IMR-90 (cell line): ENCODE results near the gene ZNF581. TPM values are rescaled to one million over a fixed set of nuclear protein-coding genes. Genes with fewer than 3 reads are reported as not detected.
A peak's percentile ranks its signal among the peaks of the same experiment; 100 is the strongest.

Experiments
- ATAC-seq: fragments of 200-7000 bp; cut with Tn5 transposase; 2 replicates; pipeline ENCODE4 v1.9.1; 2020; ENCODE audit warnings: low read depth, mild to moderate bottlenecking, moderate library complexity
- BruUV-seq: library from RNA; stranded (reverse); fragments of 400-500 nt; replicated peaks from 2 replicates; lab custom pipeline; 2021; lab: Mats Ljungman, UMichigan
- CTCF ChIA-PET: fragments of 300-600 bp; formaldehyde crosslinking; extraction: SDS; loops from one replicate; lab custom pipeline; 2021; ENCODE audit warnings: antibody characterized with exemption; lab: Yijun Ruan, JAX
- POLR2A ChIA-PET: fragments of 300-600 bp; sonication (Branson Sonifier 250); formaldehyde crosslinking; loops from one replicate; lab custom pipeline; 2022; ENCODE audit warnings: antibody characterized with exemption; ENCODE audit not compliant: unreplicated experiment; lab: Charles Lee
- DNase-seq: peaks from one replicate; pipeline ENCODE4 v3.0.0; 2013
- H2AFZ ChIP-seq: replicated peaks from 2 replicates; pipeline ENCODE3; 2013; ENCODE audit warnings: low read length, mild to moderate bottlenecking; ENCODE audit not compliant: poor library complexity
- H2AK5ac ChIP-seq: 2 replicates; pipeline ENCODE4 v1.6.1; 2013; ENCODE audit warnings: low read depth, low read length, inconsistent platforms
- H2AK9ac ChIP-seq: replicated peaks from 2 replicates; pipeline ENCODE3; 2013; ENCODE audit warnings: mild to moderate bottlenecking, low read depth, low read length, moderate library complexity; ENCODE audit not compliant: poor library complexity
- H2BK120ac ChIP-seq: 2 replicates; pipeline ENCODE4 v1.6.1; 2013; ENCODE audit warnings: low read depth, low read length, inconsistent platforms
- H2BK15ac ChIP-seq: 3 replicates; pipeline ENCODE4 v1.6.1; 2013; ENCODE audit warnings: low read depth, low read length, inconsistent platforms
- H2BK20ac ChIP-seq: 2 replicates; pipeline ENCODE4 v1.6.1; 2013; ENCODE audit warnings: low read depth, mild to moderate bottlenecking, inconsistent platforms, low read length, moderate library complexity
- H2BK5ac ChIP-seq: 2 replicates; pipeline ENCODE4 v1.6.1; 2013; ENCODE audit warnings: mild to moderate bottlenecking, low read depth, low read length, inconsistent platforms; ENCODE audit not compliant: poor library complexity, severe bottlenecking
- H3K14ac ChIP-seq: replicated peaks from 2 replicates; pipeline ENCODE4 v1.6.1; 2013; ENCODE audit warnings: low read depth, low read length, inconsistent platforms
- H3K18ac ChIP-seq: 2 replicates; pipeline ENCODE4 v1.6.1; 2013; ENCODE audit warnings: low read depth, low read length, control low read depth
- H3K23ac ChIP-seq: 2 replicates; pipeline ENCODE4 v1.6.1; 2013; ENCODE audit warnings: low read depth, low read length, inconsistent platforms
- H3K27ac ChIP-seq: 2 replicates; pipeline ENCODE4 v1.5.1; 2013; ENCODE audit warnings: mild to moderate bottlenecking, control low read depth, low read length; ENCODE audit not compliant: insufficient read depth
- H3K27me3 ChIP-seq: 2 replicates; pipeline ENCODE4 v1.6.1; 2013; ENCODE audit warnings: low read length; ENCODE audit not compliant: control insufficient read depth, insufficient read depth
- H3K36me3 ChIP-seq: 2 replicates; pipeline ENCODE4 v1.6.1; 2013; ENCODE audit warnings: low read length, mixed read lengths; ENCODE audit not compliant: control insufficient read depth, insufficient read depth
- H3K4ac ChIP-seq: 2 replicates; pipeline ENCODE4 v1.6.1; 2013; ENCODE audit warnings: low read depth, low read length, inconsistent platforms
- H3K4me1 ChIP-seq: 2 replicates; pipeline ENCODE4 v1.6.1; 2013; ENCODE audit warnings: low read length, mixed read lengths; ENCODE audit not compliant: control insufficient read depth, insufficient read depth
- H3K4me2 ChIP-seq: 2 replicates; pipeline ENCODE4 v1.6.1; 2013; ENCODE audit warnings: low read depth, mild to moderate bottlenecking, control low read depth, low read length, moderate library complexity
- H3K4me3 ChIP-seq: 2 replicates; pipeline ENCODE4 v1.5.1; 2013; ENCODE audit warnings: low read depth, mild to moderate bottlenecking, control low read depth, low read length, moderate library complexity; ENCODE audit not compliant: insufficient read depth
- H3K56ac ChIP-seq: 2 replicates; pipeline ENCODE4 v1.6.1; 2013; ENCODE audit warnings: low read length, inconsistent platforms; ENCODE audit not compliant: insufficient read depth; ENCODE audit errors: extremely low read depth
- H3K79me1 ChIP-seq, 2 experiments: 2 replicates each; pipeline ENCODE4 v1.6.1; 2013; ENCODE audit warnings: low read length in 2 of 2, inconsistent platforms in 1 of 2, low read depth in 1 of 2
- H3K9ac ChIP-seq: 2 replicates; pipeline ENCODE4 v1.6.1; 2013; ENCODE audit warnings: low read depth, low read length, control low read depth
- H3K9me1 ChIP-seq: 2 replicates; pipeline ENCODE4 v1.6.1; 2013; ENCODE audit warnings: low read length, inconsistent platforms; ENCODE audit not compliant: insufficient read depth
- H3K9me3 ChIP-seq: 2 replicates; pipeline ENCODE4 v1.6.1; 2013; ENCODE audit warnings: low read length; ENCODE audit not compliant: control insufficient read depth, insufficient read depth
- H4K20me1 ChIP-seq: 2 replicates; pipeline ENCODE4 v1.6.1; 2013; ENCODE audit warnings: low read length, inconsistent platforms; ENCODE audit not compliant: insufficient read depth
- H4K5ac ChIP-seq: 2 replicates; pipeline ENCODE4 v1.6.1; 2013; ENCODE audit warnings: mild to moderate bottlenecking, low read depth, low read length, control low read depth
- H4K8ac ChIP-seq, 2 experiments: 2 replicates each; pipeline ENCODE4 v1.6.1; 2013; ENCODE audit warnings: low read depth in 2 of 2, low read length in 2 of 2, control low read depth in 1 of 2, inconsistent platforms in 1 of 2
- H4K91ac ChIP-seq: 2 replicates; pipeline ENCODE4 v1.6.1; 2013; ENCODE audit warnings: low read depth, low read length, inconsistent platforms; ENCODE audit not compliant: insufficient read depth
- CEBPB ChIP-seq: IDR thresholded peaks from 2 replicates; pipeline ENCODE4 v1.6.1; 2012; ENCODE audit warnings: low read depth, low read length, improper control_type of control experiment
- MAFK ChIP-seq: IDR thresholded peaks from 2 replicates; pipeline ENCODE4 v1.6.1; 2012; ENCODE audit warnings: low read depth, low read length, improper control_type of control experiment
- MAZ ChIP-seq: IDR thresholded peaks from 2 replicates; pipeline ENCODE4 v1.6.1; 2012; ENCODE audit warnings: low read depth, mild to moderate bottlenecking, low read length, improper control_type of control experiment, moderate library complexity, borderline replicate concordance
- MXI1 ChIP-seq: IDR thresholded peaks from 2 replicates; pipeline ENCODE4 v1.6.1; 2012; ENCODE audit warnings: low read depth, mild to moderate bottlenecking, low read length, moderate library complexity, borderline replicate concordance
- NFE2L2 ChIP-seq: fragments of 150-350 bp; IDR thresholded peaks from 2 replicates; pipeline ENCODE4 v1.6.1; 2016; ENCODE audit warnings: low read depth, mild to moderate bottlenecking, low read length
- POLR2A ChIP-seq: IDR thresholded peaks from 2 replicates; pipeline ENCODE4 v1.6.1; 2012; ENCODE audit warnings: mild to moderate bottlenecking, low read depth, low read length
- RCOR1 ChIP-seq: IDR thresholded peaks from 2 replicates; pipeline ENCODE4 v1.6.1; 2012; ENCODE audit warnings: mild to moderate bottlenecking, low read length, improper control_type of control experiment; ENCODE audit not compliant: insufficient replicate concordance
- USF2 ChIP-seq: fragments of 150-350 bp; IDR thresholded peaks from 2 replicates; pipeline ENCODE4 v1.6.1; 2017; ENCODE audit warnings: mild to moderate bottlenecking, antibody characterized with exemption, low read length, low read depth
- WGBS, 2 experiments: methylation state at CpG; one replicate each; pipeline versions ENCODE4 v1.1.5 to v1.1.7; 2013; ENCODE audit warnings: missing lambda C conversion rate in 2 of 2; ENCODE audit not compliant: insufficient read length in 1 of 2; ENCODE audit errors: extremely low coverage in 2 of 2; 5-methylcytosine and 5-hydroxymethylcytosine counted together
- dilution Hi-C: fragments of 300-500 bp; cut with HindIII; formaldehyde crosslinking; loops from one replicate; pipeline ENCODE4 v1.14.3; 2018; ENCODE audit warnings: low sequenced_read_pairs; ENCODE audit not compliant: unreplicated experiment
- in situ Hi-C: fragments of 300-500 bp; cut with MboI; formaldehyde crosslinking; loops from 3 replicates; pipeline ENCODE4 v1.14.3; 2019; ENCODE audit warnings: low sequenced_read_pairs, inconsistent platforms, mixed read lengths
- intact Hi-C: fragments of 100-400 bp; cut with micrococcal nuclease; formaldehyde crosslinking; loops from 2 replicates; pipeline ENCODE4 v1.10.0; 2022
- polyA plus RNA-seq, 3 experiments: library from polyadenylated mRNA; depleted of rRNA; stranded (reverse); fragments of >200 nt; gene quantifications; 2 replicates each; pipeline ENCODE4 v1.2.3, GENCODE V29; 2012; ENCODE audit warnings: low replicate concordance in 1 of 3
- total RNA-seq: library from RNA; depleted of rRNA; stranded (reverse); fragments of >200 nt; gene quantifications from 2 replicates; pipeline ENCODE4 v1.2.3, GENCODE V29; 2012
- TF ChIP-seq, protein P1 (sequence below): fragments of 150-350 bp; IDR thresholded peaks from 2 replicates; pipeline ENCODE4 v1.6.1; 2016; ENCODE audit warnings: low read depth, mild to moderate bottlenecking, low read length, moderate library complexity, borderline replicate concordance
- TF ChIP-seq, protein P2 (sequence below): conservative IDR thresholded peaks from 2 replicates; pipeline ENCODE4 v1.5.1; 2012; ENCODE audit warnings: mild to moderate bottlenecking, low read depth, low read length, improper control_type of control experiment

The ZNF581 gene
- total and polyA plus RNA-seq, 2 of the 4 experiments (the other 2 are of a cell fraction): 9.7 to 21.9 TPM

DNA sequence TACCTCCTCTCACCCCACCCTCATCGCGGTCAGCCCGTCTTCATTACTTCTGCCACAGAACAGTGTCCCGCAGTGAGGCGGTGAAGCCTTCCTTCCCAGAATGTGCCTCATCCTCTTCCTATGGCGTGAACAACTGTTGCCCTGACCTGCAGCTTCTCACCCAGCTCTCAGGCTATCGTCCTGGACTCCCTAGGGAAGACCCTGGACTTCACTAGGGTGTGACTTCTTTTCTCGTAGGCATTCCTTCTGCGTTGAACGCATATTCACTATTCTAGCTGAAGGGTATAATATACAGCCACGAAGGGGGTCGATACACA is 37.0 kb upstream of the ZNF581 start (continued):
- TF ChIP-seq NFE2L2: no peak
- TF ChIP-seq, protein P1, sequence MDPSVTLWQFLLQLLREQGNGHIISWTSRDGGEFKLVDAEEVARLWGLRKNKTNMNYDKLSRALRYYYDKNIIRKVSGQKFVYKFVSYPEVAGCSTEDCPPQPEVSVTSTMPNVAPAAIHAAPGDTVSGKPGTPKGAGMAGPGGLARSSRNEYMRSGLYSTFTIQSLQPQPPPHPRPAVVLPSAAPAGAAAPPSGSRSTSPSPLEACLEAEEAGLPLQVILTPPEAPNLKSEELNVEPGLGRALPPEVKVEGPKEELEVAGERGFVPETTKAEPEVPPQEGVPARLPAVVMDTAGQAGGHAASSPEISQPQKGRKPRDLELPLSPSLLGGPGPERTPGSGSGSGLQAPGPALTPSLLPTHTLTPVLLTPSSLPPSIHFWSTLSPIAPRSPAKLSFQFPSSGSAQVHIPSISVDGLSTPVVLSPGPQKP: no peak

GRCh38 chr19:55606817-55607216 is 36.6 kb upstream of the ZNF581 start:
- dilution Hi-C loops (no loop called here), in situ Hi-C loops (loop anchor here (5.0 kb wide), 1 partner anchor 90 kb away; no protein-coding TSS in a partner anchor), intact Hi-C loops (loop anchor here (1.0 to 2.0 kb wide), 2 partner anchors 90 to 146 kb away; partner anchors contain the start of gene ISOC2)
- Histone ChIP-seq H3K18ac (no peak overlapping the region), H3K14ac (0 out of 2 replicates have a peak overlapping the region, but pooled peaks have one; percentile 65), H2BK20ac (no peak overlapping the region), H3K9me3 (peaks cover 5% of the 10 kb centered on the region; the same call in 1 of the 2 replicates), H3K56ac (no peak overlapping the region), H4K5ac (no peak overlapping the region), H2BK120ac (no peak overlapping the region), H3K9ac (peak overlapping the region; percentile 81), H3K4me1 (peaks cover 5% of the 10 kb centered on the region; the same call in 1 of the 2 replicates), H3K4me3 (no peak overlapping the region), H3K79me1 (peaks cover 37 to 63% of the 10 kb centered on the region in 2 experiments), H3K9me1 (peaks cover 7% of the 10 kb centered on the region; the same call in 1 of the 2 replicates), H3K23ac (peak overlapping the region; percentile 75; the same call in 1 of the 2 replicates), H4K91ac (no peak overlapping the region; the same call in 1 of the 2 replicates), H4K20me1 (peaks cover 28% of the 10 kb centered on the region), H2BK15ac (no peak overlapping the region), H4K8ac (no peak overlapping the region), H3K27me3 (no peaks in the 10 kb centered on the region), H2BK5ac (no peak overlapping the region), H3K27ac (no peak overlapping the region), H3K36me3 (peaks cover 17% of the 10 kb centered on the region), H2AK9ac (peak overlapping the region; percentile 75), H3K4me2 (peak overlapping the region; percentile 97), H2AFZ (no peak overlapping the region), H3K4ac (no peak overlapping the region), H2AK5ac (peak overlapping the region; percentile 94; the same call in 1 of the 2 replicates)
- POLR2A ChIA-PET: interaction anchor here (1.1 kb wide), 1 partner anchor 31 kb away, joined by 4 read pairs; no protein-coding TSS in a partner anchor
- no TSS peak for BruUV-seq
- CTCF ChIA-PET: interaction anchor here (0.6 to 2.3 kb wide), 8 partner anchors 12 to 246 kb away, joined by 3 to 11 read pairs (median 6); partner anchors contain the start of genes U2AF2 and ZNF784
- TF ChIP-seq, protein P2, sequence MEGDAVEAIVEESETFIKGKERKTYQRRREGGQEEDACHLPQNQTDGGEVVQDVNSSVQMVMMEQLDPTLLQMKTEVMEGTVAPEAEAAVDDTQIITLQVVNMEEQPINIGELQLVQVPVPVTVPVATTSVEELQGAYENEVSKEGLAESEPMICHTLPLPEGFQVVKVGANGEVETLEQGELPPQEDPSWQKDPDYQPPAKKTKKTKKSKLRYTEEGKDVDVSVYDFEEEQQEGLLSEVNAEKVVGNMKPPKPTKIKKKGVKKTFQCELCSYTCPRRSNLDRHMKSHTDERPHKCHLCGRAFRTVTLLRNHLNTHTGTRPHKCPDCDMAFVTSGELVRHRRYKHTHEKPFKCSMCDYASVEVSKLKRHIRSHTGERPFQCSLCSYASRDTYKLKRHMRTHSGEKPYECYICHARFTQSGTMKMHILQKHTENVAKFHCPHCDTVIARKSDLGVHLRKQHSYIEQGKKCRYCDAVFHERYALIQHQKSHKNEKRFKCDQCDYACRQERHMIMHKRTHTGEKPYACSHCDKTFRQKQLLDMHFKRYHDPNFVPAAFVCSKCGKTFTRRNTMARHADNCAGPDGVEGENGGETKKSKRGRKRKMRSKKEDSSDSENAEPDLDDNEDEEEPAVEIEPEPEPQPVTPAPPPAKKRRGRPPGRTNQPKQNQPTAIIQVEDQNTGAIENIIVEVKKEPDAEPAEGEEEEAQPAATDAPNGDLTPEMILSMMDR: no peak
- no peak for TF ChIP-seq MAFK
- TF ChIP-seq, protein P1: no peak
- TF ChIP-seq MXI1: no peak
- no peak for TF ChIP-seq MAZ
- TF ChIP-seq RCOR1: no peak
- TF ChIP-seq USF2: no peak
- TF ChIP-seq CEBPB: no peak
- no peak for TF ChIP-seq POLR2A
- DNase-seq (no peak), ATAC-seq (no peak)
- 82% methylated on average over 7 of the region's 9 CpGs; no CpG with 5 or more reads in 1 of the 2 experiments for WGBS, 2 experiments
